ENCODE measurements around the gene SEMA3D.

Gene SEMA3D

DNA sequence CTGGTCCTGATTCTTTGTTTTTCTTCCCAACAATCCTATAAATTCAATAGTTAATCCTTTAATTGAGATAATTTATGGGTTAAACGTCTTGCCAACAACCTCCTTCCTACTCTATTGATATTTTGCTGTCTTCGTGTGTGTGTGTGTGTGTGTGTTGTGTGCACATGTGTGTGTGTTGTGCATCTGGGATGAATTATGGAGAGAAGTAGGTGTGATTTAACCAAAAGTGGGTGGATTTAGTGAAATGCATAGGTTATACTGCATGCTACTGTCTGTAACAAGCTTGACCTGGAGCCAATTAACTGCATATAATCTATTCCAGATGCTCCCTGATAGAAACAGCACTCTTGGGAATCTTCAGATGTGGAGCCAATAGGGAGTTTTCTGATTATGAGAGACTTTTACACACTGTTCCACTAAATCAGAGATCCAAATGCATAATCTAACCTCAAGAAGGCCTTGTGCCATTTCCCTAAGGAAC, 61.2 kb downstream of the SEMA3D start:
- DNase-seq (ENCODE audit: low read depth) = peak; percentile 24

- DNase-seq (ENCODE audit: low read depth) = no peak
Observed at GRCh38 chr7:85125176-85125575, 61.7 kb downstream of the SEMA3D start.

- DNase-seq (ENCODE audit: low read depth) = no peak
Observed at GRCh38 chr7:85119934-85120333, 66.9 kb downstream of the SEMA3D start.

- no peak for DNase-seq (ENCODE audit: low read depth)
Observed at GRCh38 chr7:85115862-85116261, 71.0 kb downstream of the SEMA3D start.

- DNase-seq (ENCODE audit: low read depth) = no peak
Observed at GRCh38 chr7:85115006-85115405, 71.8 kb downstream of the SEMA3D start.

- DNase-seq (ENCODE audit: low read depth) = no peak
Observed at GRCh38 chr7:85114342-85114741, 72.5 kb downstream of the SEMA3D start.

GRCh38 chr7:85111761-85112160, 75.1 kb downstream of the SEMA3D start:
- no peak for DNase-seq (ENCODE audit: low read depth)

- no peak for DNase-seq (ENCODE audit: low read depth)
Observed at GRCh38 chr7:85106719-85107118, 80.1 kb downstream of the SEMA3D start.

- DNase-seq (ENCODE audit: low read depth) = peak; percentile 8
Observed at GRCh38 chr7:85104432-85105205, 82.2 kb downstream of the SEMA3D start.

DNA sequence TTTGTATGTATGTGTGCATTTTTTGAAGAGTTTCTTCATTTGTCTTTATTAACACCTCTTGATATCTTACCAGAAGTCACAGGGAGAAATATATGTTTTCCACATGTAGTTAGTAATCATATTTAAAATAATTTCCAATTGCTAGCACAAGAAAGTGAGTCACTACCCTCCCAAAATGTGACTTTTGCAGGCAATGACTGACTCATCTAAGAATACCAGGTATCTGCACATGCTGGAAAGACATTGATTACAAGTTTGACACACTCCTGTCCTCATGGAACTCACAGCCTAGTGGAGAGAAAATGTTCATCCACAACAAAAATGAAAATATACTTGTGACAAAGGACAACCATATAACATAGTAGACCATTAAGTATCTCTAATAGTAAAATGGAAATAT, 82.9 kb downstream of the SEMA3D start:
- DNase-seq (ENCODE audit: low read depth) = no peak

GRCh38 chr7:85103357-85103756, 83.5 kb downstream of the SEMA3D start:
- no peak for DNase-seq (ENCODE audit: low read depth)

- DNase-seq (ENCODE audit: low read depth) = no peak
Observed at GRCh38 chr7:85102813-85103350, 84.0 kb downstream of the SEMA3D start.

GRCh38 chr7:85101347-85101746, 85.5 kb downstream of the SEMA3D start:
- DNase-seq (ENCODE audit: low read depth) = no peak

GRCh38 chr7:85097844-85098243, 89.0 kb downstream of the SEMA3D start:
- no peak for DNase-seq (ENCODE audit: low read depth)

- DNase-seq (ENCODE audit: low read depth) = no peak
Observed at GRCh38 chr7:85095806-85096205, 91.0 kb downstream of the SEMA3D start.

DNA sequence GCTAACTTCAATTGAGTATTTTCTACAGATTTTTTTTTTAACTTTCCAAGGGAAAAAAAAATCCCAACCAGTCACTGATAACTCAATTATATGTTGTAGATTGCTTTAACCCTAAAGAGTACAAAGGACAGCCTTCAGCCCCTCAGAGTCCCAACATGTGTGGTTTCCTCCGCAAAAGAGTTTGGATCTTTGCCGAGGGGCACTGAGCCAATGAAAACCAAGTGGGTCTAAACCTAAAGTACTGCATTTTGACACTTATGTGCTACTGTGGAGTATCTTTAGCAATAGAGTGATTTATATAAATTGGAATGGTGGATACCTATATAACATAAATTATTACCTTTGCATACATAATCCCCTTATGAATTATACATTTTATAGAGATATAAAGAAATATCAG, 91.5 kb downstream of the SEMA3D start:
- no peak for DNase-seq (ENCODE audit: low read depth)

- no peak for DNase-seq (ENCODE audit: low read depth)
Observed at GRCh38 chr7:85094046-85094725, 92.7 kb downstream of the SEMA3D start.

DNA sequence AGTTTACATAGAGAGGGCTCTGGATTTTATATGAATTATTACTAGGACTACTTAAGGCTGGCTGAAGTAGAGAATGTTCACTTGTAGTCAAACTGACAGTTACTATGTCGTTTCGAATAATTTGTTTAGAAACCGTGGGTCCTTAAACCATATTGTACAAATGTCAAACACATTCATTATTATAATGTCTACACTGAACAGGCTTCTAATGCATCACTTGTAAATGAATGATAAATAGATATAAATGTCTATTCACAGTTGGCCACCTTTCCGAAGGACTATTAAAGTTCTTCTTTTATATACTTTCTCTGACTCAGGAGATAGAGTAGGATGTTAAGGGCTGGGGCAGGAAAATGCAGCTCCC, 95.3 kb downstream of the SEMA3D start:
- DNase-seq (ENCODE audit: low read depth) = no peak

DNA sequence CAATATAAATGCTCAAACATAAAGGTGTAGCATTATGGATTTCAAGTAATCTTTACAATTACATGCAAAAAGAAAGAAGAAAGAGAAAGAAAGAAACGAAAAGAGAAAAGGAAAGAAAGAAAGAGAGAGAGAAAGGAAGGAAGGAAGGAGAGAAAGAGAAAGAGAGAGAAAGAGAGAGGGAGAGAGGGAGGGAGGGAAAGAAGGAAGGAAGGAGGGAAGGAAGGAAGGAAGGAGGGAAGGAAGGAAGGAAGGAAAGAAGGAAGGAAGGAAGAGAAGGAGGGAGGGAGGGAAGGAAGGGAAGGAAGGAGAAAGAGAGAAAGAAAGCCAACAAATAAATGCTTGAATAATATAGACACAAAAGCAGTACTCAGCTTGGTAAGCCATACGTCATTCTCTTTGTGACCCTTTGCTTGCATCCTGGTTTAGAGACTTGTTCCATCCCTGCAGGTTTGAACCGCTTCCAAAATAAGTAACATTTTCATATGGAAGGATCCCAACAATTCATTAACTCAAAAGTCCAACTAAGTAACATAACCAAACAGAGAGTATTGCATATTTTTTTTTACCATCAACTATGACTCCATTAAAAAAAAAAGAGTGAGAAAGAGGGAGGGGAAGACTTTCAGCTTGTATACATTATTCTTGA, 95.8 kb downstream of the SEMA3D start:
- no peak for DNase-seq (ENCODE audit: low read depth)

GRCh38 chr7:85090143-85090542, 96.7 kb downstream of the SEMA3D start:
- no peak for DNase-seq (ENCODE audit: low read depth)

- DNase-seq (ENCODE audit: low read depth) = no peak
Observed at GRCh38 chr7:85081846-85082245, 105.0 kb downstream of the SEMA3D start.

DNA sequence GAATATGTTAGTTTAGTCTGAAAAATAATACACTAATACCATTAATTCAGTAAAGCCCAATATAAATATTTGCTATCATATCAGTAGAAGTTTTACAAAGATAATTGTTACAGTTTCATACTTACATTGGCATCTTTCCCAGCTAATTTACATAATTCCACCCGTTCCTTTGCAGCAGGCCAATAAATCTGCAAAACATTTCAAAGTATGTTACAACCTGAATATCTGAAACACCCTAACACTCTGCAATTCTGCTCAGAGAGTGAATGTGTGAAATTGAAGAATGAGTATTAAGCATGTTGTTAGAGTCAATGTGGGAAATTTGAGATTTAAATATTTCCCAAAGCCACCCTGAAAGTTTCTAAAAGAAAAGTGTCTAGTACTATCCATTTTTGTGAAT, 105.5 kb downstream of the SEMA3D start:
- DNase-seq (ENCODE audit: low read depth) = no peak

GRCh38 chr7:85079434-85079833, 107.4 kb downstream of the SEMA3D start:
- no peak for DNase-seq (ENCODE audit: low read depth)

All from fibroblast of gingiva (primary cell).